K562 (cell line): ENCODE results near the gene ANXA4.

Experiments used
- CREB1 ChIP-seq, 2 experiments: sonication (generic) in 1 of 2; formaldehyde crosslinking in 1 of 2; IDR thresholded peaks; 2 replicates each; pipeline versions ENCODE4 v1.6.1 to v1.8.0; 2012 to 2022; ENCODE audit warnings: inconsistent platforms in 1 of 2, mild to moderate bottlenecking in 1 of 2, missing genetic modification reagents in 1 of 2, moderate library complexity in 1 of 2
- EP300 ChIP-seq: IDR thresholded peaks from 2 replicates; pipeline ENCODE4 v1.6.1; 2012; ENCODE audit warnings: low read length, improper control_type of control experiment
- POLR2A ChIP-seq: fragments of 450-650 bp; conservative IDR thresholded peaks from 2 replicates; pipeline ENCODE4 v1.6.1; 2016
- POLR3A ChIP-seq: IDR thresholded peaks from 2 replicates; pipeline ENCODE4 v1.6.1; 2011; ENCODE audit warnings: borderline replicate concordance, mild to moderate bottlenecking, moderate library complexity; ENCODE audit not compliant: insufficient read length, insufficient read depth; ENCODE audit errors: extremely low read depth
- ZNF57 ChIP-seq: fragments of 450-650 bp; formaldehyde crosslinking; IDR thresholded peaks from 2 replicates; pipeline ENCODE4 v1.4.0; 2020; ENCODE audit warnings: mild to moderate bottlenecking, moderate library complexity
- TF ChIP-seq, protein P1 (sequence below): fragments of 150-350 bp; conservative IDR thresholded peaks from 2 replicates; pipeline ENCODE4 v1.6.1; 2014; ENCODE audit warnings: low read length

DNA sequence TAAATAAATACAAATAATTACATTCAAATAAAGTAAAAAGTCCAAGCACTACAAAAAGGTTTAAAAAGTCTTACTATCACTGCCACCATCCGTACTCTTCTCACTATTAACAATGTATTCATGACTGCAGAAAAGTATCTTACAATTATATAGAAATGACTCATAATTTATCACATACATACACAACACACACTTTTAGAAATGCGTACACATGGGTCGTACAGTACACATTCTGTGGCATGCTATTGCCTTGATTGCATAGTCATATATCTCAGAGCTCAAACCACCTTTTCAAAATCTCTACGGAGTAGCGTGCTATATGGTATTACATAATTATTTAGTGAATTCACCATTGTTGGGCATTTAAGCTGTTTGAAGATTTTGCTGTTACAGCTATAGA lies 41.6 kb upstream of the ANXA4 start:
- TF ChIP-seq CREB1 (IDR thresholded peaks at IDR 0.05) (no peak), CREB1 (CRISPR knock-in tag; IDR thresholded peaks at IDR 0.05) (no peak), POLR2A (no peak), EP300 (no peak), POLR3A (no peak), ZNF57 (no peak)
- TF ChIP-seq, protein P1, sequence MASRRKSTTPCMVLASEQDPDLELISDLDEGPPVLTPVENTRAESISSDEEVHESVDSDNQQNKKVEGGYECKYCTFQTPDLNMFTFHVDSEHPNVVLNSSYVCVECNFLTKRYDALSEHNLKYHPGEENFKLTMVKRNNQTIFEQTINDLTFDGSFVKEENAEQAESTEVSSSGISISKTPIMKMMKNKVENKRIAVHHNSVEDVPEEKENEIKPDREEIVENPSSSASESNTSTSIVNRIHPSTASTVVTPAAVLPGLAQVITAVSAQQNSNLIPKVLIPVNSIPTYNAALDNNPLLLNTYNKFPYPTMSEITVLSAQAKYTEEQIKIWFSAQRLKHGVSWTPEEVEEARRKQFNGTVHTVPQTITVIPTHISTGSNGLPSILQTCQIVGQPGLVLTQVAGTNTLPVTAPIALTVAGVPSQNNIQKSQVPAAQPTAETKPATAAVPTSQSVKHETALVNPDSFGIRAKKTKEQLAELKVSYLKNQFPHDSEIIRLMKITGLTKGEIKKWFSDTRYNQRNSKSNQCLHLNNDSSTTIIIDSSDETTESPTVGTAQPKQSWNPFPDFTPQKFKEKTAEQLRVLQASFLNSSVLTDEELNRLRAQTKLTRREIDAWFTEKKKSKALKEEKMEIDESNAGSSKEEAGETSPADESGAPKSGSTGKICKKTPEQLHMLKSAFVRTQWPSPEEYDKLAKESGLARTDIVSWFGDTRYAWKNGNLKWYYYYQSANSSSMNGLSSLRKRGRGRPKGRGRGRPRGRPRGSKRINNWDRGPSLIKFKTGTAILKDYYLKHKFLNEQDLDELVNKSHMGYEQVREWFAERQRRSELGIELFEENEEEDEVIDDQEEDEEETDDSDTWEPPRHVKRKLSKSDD, result no peak
